OCI-LY1 (cell line): ENCODE data around the gene RBX1.
"Not testable (repeated sequence)": the region's sequence is repeated elsewhere in the genome, so short reads cannot be mapped to it uniquely, and the experiment has no call there.

Experiments
- H2AFZ ChIP-seq: fragments of 200-600 bp; sonication (generic), shearing (Covaris generic); 2 replicates; pipeline ENCODE4 v1.6.0; 2014; ENCODE audit warnings: antibody characterized with exemption, mild to moderate bottlenecking, low read length
- H3F3A ChIP-seq: fragments of 200-600 bp; sonication (generic), shearing (Covaris generic); 2 replicates; pipeline ENCODE4 v1.6.0; 2014; ENCODE audit warnings: mild to moderate bottlenecking, antibody characterized with exemption, low read length, moderate library complexity; ENCODE audit not compliant: insufficient read depth
- H3K27ac ChIP-seq: fragments of 200-600 bp; sonication (generic); 2 replicates; pipeline ENCODE4 v1.5.1; 2014; ENCODE audit warnings: low read length, mixed run types, mild to moderate bottlenecking, low read depth; ENCODE audit not compliant: poor library complexity, severe bottlenecking
- H3K27me3 ChIP-seq: fragments of 200-600 bp; sonication (generic); 2 replicates; pipeline ENCODE4 v1.6.0; 2014; ENCODE audit warnings: antibody characterized with exemption, mild to moderate bottlenecking, low read length, moderate library complexity; ENCODE audit not compliant: insufficient read depth
- H3K36me3 ChIP-seq: fragments of 200-600 bp; sonication (generic); 2 replicates; pipeline ENCODE4 v1.6.1; 2014; ENCODE audit warnings: mild to moderate bottlenecking, antibody characterized with exemption, low read length, moderate library complexity, mixed read lengths; ENCODE audit not compliant: insufficient read depth
- H3K4me1 ChIP-seq: fragments of 200-600 bp; sonication (generic); 2 replicates; pipeline ENCODE4 v1.5.1; 2014; ENCODE audit warnings: mild to moderate bottlenecking, low read length, moderate library complexity; ENCODE audit not compliant: insufficient read depth, severe bottlenecking
- H3K4me2 ChIP-seq: fragments of 200-600 bp; sonication (generic), shearing (Covaris generic); 2 replicates; pipeline ENCODE4 v1.6.1; 2014; ENCODE audit warnings: low read length
- H3K4me3 ChIP-seq: fragments of 200-600 bp; sonication (generic); 2 replicates; pipeline ENCODE4 v1.5.1; 2014; ENCODE audit warnings: low read length, low read depth, mild to moderate bottlenecking, mixed read lengths; ENCODE audit not compliant: poor library complexity, severe bottlenecking
- H3K79me2 ChIP-seq: fragments of 200-600 bp; shearing (Covaris generic); 2 replicates; pipeline ENCODE4 v1.6.1; 2016; ENCODE audit warnings: mixed run types, low read length, mixed read lengths; ENCODE audit not compliant: insufficient read depth
- H3K9ac ChIP-seq: fragments of 200-600 bp; sonication (generic), shearing (Covaris generic); 2 replicates; pipeline ENCODE4 v1.6.1; 2014; ENCODE audit warnings: mild to moderate bottlenecking, low read length, mixed read lengths
- H3K9me2 ChIP-seq: fragments of 200-600 bp; sonication (generic), shearing (Covaris generic); 2 replicates; pipeline ENCODE4 v1.6.1; 2014; ENCODE audit warnings: low read depth, mild to moderate bottlenecking, low read length, mixed read lengths
- H3K9me3 ChIP-seq: fragments of 200-600 bp; shearing (Covaris generic); 2 replicates; pipeline ENCODE4 v1.6.1; 2014; ENCODE audit warnings: low read length, mixed read lengths
- H4K20me1 ChIP-seq: fragments of 200-600 bp; sonication (generic), shearing (Covaris generic); 2 replicates; pipeline ENCODE4 v1.6.0; 2016; ENCODE audit warnings: mild to moderate bottlenecking, low read length; ENCODE audit not compliant: insufficient read depth
- CTCF ChIP-seq: fragments of 200-600 bp; sonication (generic), shearing (Covaris generic); IDR thresholded peaks from 2 replicates; pipeline ENCODE4 v1.5.1; 2017; ENCODE audit warnings: mild to moderate bottlenecking, antibody characterized with exemption, low read length, moderate library complexity, mixed read lengths
- EZH2 ChIP-seq: fragments of 200-600 bp; sonication (generic), shearing (Covaris generic); IDR thresholded peaks from 2 replicates; pipeline ENCODE4 v1.8.0; 2017; ENCODE audit warnings: borderline replicate concordance, mixed run types, mild to moderate bottlenecking, antibody characterized with exemption, low read length, moderate library complexity, mixed read lengths

Gene RBX1

DNA sequence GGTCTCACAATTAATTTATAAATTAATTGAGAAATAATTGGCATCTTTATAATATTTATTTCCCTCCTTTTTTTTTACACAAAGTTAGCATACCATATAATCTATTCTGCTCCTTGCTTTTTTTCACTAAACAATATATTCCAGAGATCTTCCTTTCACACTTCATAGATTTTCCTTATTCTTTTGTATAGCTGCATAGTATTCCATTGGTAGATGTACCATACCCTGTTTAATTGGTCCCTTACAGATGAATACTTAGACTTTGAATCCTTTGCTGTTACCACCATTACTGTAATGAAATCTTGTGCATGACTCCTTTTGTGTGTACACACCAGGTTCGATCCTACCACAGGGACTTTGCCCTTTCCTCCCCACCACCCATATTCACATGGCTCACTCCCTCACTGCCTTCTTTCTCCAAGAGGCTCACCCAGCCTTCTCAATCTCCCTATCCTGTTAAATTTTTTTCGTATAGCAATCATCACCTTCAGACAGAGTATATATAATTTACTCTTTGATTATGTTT is 48.9 kb downstream of the RBX1 start:
- Histone ChIP-seq H3K9me3 (no peaks in the 10 kb centered on the region), H3K27ac (no peak overlapping the region), H3K36me3 (no peaks in the 10 kb centered on the region), H3K9ac (no peak overlapping the region), H3F3A (no peaks in the 10 kb centered on the region), H2AFZ (no peak overlapping the region), H3K4me3 (no peak overlapping the region), H4K20me1 (no peaks in the 10 kb centered on the region), H3K79me2 (no peaks in the 10 kb centered on the region), H3K4me1 (no peaks in the 10 kb centered on the region), H3K9me2 (no peaks in the 10 kb centered on the region), H3K27me3 (no peaks in the 10 kb centered on the region), H3K4me2 (no peak overlapping the region)
- TF ChIP-seq CTCF, result no peak

DNA sequence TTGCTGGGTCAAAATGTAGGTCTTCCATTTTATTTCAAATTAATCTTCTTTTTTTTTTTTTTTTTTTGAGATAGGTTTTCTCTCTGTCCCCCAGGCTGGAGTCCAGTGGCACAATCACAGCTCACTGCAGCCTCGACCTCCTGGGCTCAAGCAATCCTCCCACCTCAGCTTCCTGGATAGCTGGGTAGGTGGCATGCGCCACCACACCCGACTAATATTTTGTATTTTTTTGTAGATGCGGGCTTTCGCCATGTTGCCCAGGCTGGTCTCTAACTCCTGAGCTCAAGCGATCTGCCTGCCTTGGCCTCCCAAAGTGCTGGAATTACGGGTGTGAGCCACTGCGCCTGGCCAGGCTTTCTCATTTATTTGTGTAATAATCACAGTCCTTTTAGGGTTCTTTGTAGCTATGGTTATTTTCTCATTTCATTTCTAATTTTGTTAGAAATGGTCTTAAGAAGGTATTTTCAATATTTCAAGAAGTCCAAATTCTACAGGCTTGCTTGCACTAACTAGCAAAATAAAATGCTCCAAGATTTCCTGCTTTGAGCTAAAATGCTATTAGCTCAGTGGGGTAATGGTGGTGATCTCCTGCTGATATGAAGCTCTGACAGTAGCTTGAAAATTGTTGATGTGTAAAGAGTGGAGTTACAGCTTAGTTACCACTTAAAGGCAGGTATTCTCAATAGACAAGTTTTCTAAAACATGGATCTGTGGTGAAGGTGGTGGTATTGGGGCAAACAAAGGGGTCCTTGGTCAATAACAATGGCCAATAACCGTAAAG is 50.0 kb downstream of the RBX1 start:
- H3K9ac ChIP-seq, result no peak overlapping the region
- no peaks in the 10 kb centered on the region for H3K9me3 ChIP-seq
- TF ChIP-seq EZH2, result no peak
- no peak for TF ChIP-seq CTCF
- H3K4me1 ChIP-seq, result no peaks in the 10 kb centered on the region
- no peaks in the 10 kb centered on the region for H3F3A ChIP-seq
- H3K9me2 ChIP-seq, result no peaks in the 10 kb centered on the region
- H3K27me3 ChIP-seq, result no peaks in the 10 kb centered on the region
- no peaks in the 10 kb centered on the region for H4K20me1 ChIP-seq
- no peak overlapping the region for H2AFZ ChIP-seq
- H3K27ac ChIP-seq, result no peak overlapping the region
- no peaks in the 10 kb centered on the region for H3K36me3 ChIP-seq
- no peaks in the 10 kb centered on the region for H3K79me2 ChIP-seq
- H3K4me2 ChIP-seq, result no peak overlapping the region
- H3K4me3 ChIP-seq, result no peak overlapping the region

DNA sequence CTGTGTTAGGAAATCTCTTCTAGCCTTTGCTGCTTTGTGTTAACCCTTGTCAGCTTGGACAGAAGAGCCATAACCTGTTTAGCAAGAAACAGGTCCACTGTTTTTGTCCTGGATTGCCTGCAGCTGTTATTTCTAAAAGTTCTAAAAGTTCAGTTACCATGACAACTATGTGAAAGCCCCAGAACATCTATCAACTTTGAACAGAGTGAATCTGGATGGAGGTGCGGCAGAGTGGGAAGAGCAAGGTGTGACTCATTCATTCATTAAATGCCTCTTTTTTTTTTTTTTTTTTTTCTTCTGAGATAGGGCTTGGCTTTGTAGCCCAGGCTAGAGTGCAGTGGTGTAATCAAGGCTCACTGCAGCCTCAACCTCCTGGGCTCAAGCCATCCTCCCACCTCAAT is 50.5 kb downstream of the RBX1 start:
- Histone ChIP-seq H3K36me3 (no peaks in the 10 kb centered on the region), H3K4me1 (no peaks in the 10 kb centered on the region), H2AFZ (no peak overlapping the region), H3K27me3 (no peaks in the 10 kb centered on the region), H4K20me1 (no peaks in the 10 kb centered on the region), H3K9ac (no peak overlapping the region), H3K4me2 (no peak overlapping the region), H3K4me3 (no peak overlapping the region), H3K9me3 (no peaks in the 10 kb centered on the region), H3K79me2 (no peaks in the 10 kb centered on the region), H3K27ac (no peak overlapping the region), H3F3A (no peaks in the 10 kb centered on the region), H3K9me2 (no peaks in the 10 kb centered on the region)
- TF ChIP-seq CTCF, result no peak
- no peak for TF ChIP-seq EZH2

DNA sequence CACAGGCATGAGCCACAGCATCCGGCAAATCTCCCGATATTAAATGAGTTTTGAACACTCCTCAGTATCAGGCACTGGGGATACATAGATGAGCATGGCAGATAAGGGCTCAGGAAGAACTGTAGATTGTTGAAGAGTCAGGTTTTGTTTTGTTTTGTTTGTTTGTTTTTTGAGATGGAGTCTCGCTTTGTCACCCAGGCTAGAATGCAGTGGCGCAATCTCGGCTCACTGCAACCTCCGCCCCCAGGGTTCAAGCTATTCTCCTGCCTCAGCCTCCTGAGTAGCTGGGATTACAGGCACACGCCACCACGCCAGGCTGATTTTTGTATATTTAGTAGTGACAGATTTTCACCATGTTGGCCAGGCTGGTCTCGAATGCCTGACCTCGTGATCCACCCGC is 51.2 kb downstream of the RBX1 start:
- H3K4me1 ChIP-seq, H3K9ac ChIP-seq, H3K4me3 ChIP-seq, H3K79me2 ChIP-seq, H3K9me3 ChIP-seq, H3F3A ChIP-seq, H3K4me2 ChIP-seq, H3K27me3 ChIP-seq, H4K20me1 ChIP-seq, H3K27ac ChIP-seq, H3K36me3 ChIP-seq, H2AFZ ChIP-seq, H3K9me2 ChIP-seq: not testable (repeated sequence)
